Mesodermal cell (in vitro differentiated cells): ENCODE measurements around the gene CCDC124.

ENCODE experiments used
- H3K27ac ChIP-seq: 2 replicates; pipeline ENCODE4 v1.7.0; 2013; ENCODE audit warnings: mild to moderate bottlenecking, low read depth, low read length, moderate library complexity; ENCODE audit not compliant: severe bottlenecking
- H3K36me3 ChIP-seq: 2 replicates; pipeline ENCODE4 v1.7.1; 2013; ENCODE audit warnings: mild to moderate bottlenecking, low read length, moderate library complexity; ENCODE audit not compliant: control insufficient read depth, insufficient read depth
- H3K4me1 ChIP-seq: one replicate; pipeline ENCODE4 v1.7.1; 2013; ENCODE audit warnings: mild to moderate bottlenecking, low read length; ENCODE audit not compliant: insufficient read depth, control insufficient read depth, poor library complexity, severe bottlenecking
- H3K4me3 ChIP-seq: 2 replicates; pipeline ENCODE4 v1.7.0; 2013; ENCODE audit warnings: low read length, control low read depth, mild to moderate bottlenecking; ENCODE audit not compliant: insufficient read depth, poor library complexity, severe bottlenecking; ENCODE audit errors: extremely low read depth
- H3K9me3 ChIP-seq: 2 replicates; pipeline ENCODE4 v1.7.1; 2013; ENCODE audit warnings: mild to moderate bottlenecking, low read length, moderate library complexity; ENCODE audit not compliant: control insufficient read depth
- WGBS, 2 experiments: methylation state at CpG; one replicate each; pipeline ENCODE4 v1.1.5; 2013; ENCODE audit warnings: missing lambda C conversion rate in 2 of 2; ENCODE audit not compliant: insufficient coverage in 2 of 2; 5-methylcytosine and 5-hydroxymethylcytosine counted together

The CCDC124 gene

GRCh38 chr19:17957885-17958284, 25.1 kb downstream of the CCDC124 start:
- H3K4me3 ChIP-seq: no peak overlapping the region
- no peak overlapping the region for H3K27ac ChIP-seq
- no peaks in the 10 kb centered on the region for H3K4me1 ChIP-seq
- H3K9me3 ChIP-seq: no peaks in the 10 kb centered on the region
- H3K36me3 ChIP-seq: no peaks in the 10 kb centered on the region

- no peak overlapping the region for H3K27ac ChIP-seq
- H3K36me3 ChIP-seq: no peaks in the 10 kb centered on the region
- H3K4me3 ChIP-seq: no peak overlapping the region
- H3K4me1 ChIP-seq: no peaks in the 10 kb centered on the region
- WGBS, 2 experiments: 81 to 85% methylated on average over 9 of the region's 13 CpGs
- no peaks in the 10 kb centered on the region for H3K9me3 ChIP-seq
Measured at GRCh38 chr19:17963936-17964691, 31.3 kb downstream of the CCDC124 start.

- 74 to 81% methylated on average over 6 to 8 of the region's 11 CpGs for WGBS, 2 experiments
- no peaks in the 10 kb centered on the region for H3K4me1 ChIP-seq
- no peak overlapping the region for H3K27ac ChIP-seq
- H3K36me3 ChIP-seq: no peaks in the 10 kb centered on the region
- no peaks in the 10 kb centered on the region for H3K9me3 ChIP-seq
- no peak overlapping the region for H3K4me3 ChIP-seq
Measured at GRCh38 chr19:17965370-17966128, 32.7 kb downstream of the CCDC124 start.

GRCh38 chr19:17966129-17966483, 33.3 kb downstream of the CCDC124 start:
- 69 to 80% methylated on average over 1 to 2 of the region's 2 CpGs for WGBS, 2 experiments
- H3K36me3 ChIP-seq: no peaks in the 10 kb centered on the region
- no peak overlapping the region for H3K27ac ChIP-seq
- no peaks in the 10 kb centered on the region for H3K9me3 ChIP-seq
- H3K4me1 ChIP-seq: no peaks in the 10 kb centered on the region
- H3K4me3 ChIP-seq: no peak overlapping the region

- Histone ChIP-seq H3K4me1 (no peaks in the 10 kb centered on the region), H3K4me3 (peak within 1 kb of the TSS; percentile 31), H3K27ac (no peak within 1 kb of the TSS), H3K9me3 (no peaks in the 10 kb centered on the region), H3K36me3 (no peaks in the 10 kb centered on the region)
- WGBS, 2 experiments: 9 to 11% methylated on average over 17 to 24 of the region's 59 CpGs
Measured at GRCh38 chr19:17966550-17967256, 33.9 kb downstream of the CCDC124 start, which contains the start of gene KCNN1. Gene KCNN1, plus strand, starts transcription at chr19:17967107. Its CDS starts 6,782 bp downstream, at chr19:17973889.

- Histone ChIP-seq H3K27ac (no peak overlapping the region), H3K4me1 (no peaks in the 10 kb centered on the region), H3K9me3 (no peaks in the 10 kb centered on the region), H3K36me3 (no peaks in the 10 kb centered on the region), H3K4me3 (peak overlapping the region; percentile 31)
- 6 to 10% methylated on average over 18 to 23 of the region's 35 CpGs for WGBS, 2 experiments
Measured at GRCh38 chr19:17967257-17968051, 34.6 kb downstream of the CCDC124 start.

- no peak overlapping the region for H3K4me3 ChIP-seq
- no peaks in the 10 kb centered on the region for H3K36me3 ChIP-seq
- no peaks in the 10 kb centered on the region for H3K4me1 ChIP-seq
- 85% methylated on average over 3 of the region's 4 CpGs; no CpG with 5 or more reads in 1 of the 2 experiments for WGBS, 2 experiments
- no peaks in the 10 kb centered on the region for H3K9me3 ChIP-seq
- H3K27ac ChIP-seq: no peak overlapping the region
Measured at GRCh38 chr19:17968362-17968761, 35.5 kb downstream of the CCDC124 start.

- no peak overlapping the region for H3K4me3 ChIP-seq
Measured at GRCh38 chr19:17969096-17969792, 36.4 kb downstream of the CCDC124 start.

GRCh38 chr19:17972230-17972629, 39.4 kb downstream of the CCDC124 start:
- H3K36me3 ChIP-seq: no peaks in the 10 kb centered on the region
- no peak overlapping the region for H3K27ac ChIP-seq
- no peak overlapping the region for H3K4me3 ChIP-seq
- no peaks in the 10 kb centered on the region for H3K4me1 ChIP-seq
- no peaks in the 10 kb centered on the region for H3K9me3 ChIP-seq
- WGBS, 2 experiments: 88 to 100% methylated on average over 1 of the region's 1 CpG

More at GRCh38 chr19:17969096-17969792, 36.4 kb downstream of the CCDC124 start:
- WGBS, 2 experiments: 89 to 94% methylated on average over 13 to 16 of the region's 19 CpGs
- Histone ChIP-seq H3K4me1 (no peaks in the 10 kb centered on the region), H3K27ac (no peak overlapping the region), H3K36me3 (no peaks in the 10 kb centered on the region), H3K9me3 (no peaks in the 10 kb centered on the region)

- Histone ChIP-seq H3K4me3 (no peak overlapping the region), H3K4me1 (no peaks in the 10 kb centered on the region), H3K9me3 (no peaks in the 10 kb centered on the region), H3K27ac (no peak overlapping the region), H3K36me3 (no peaks in the 10 kb centered on the region)
- WGBS, 2 experiments: 95 to 96% methylated on average over 21 of the region's 23 CpGs
Measured at GRCh38 chr19:17973759-17974158, 40.9 kb downstream of the CCDC124 start.
